Trophoblast cell (in vitro differentiated cells and primary cell): ENCODE results near the gene CACNB2.

ENCODE experiments used
- DNase-seq, 2 donors: peaks; one replicate each; pipeline ENCODE4 v3.0.0-alpha.2; 2016
- H2AFZ ChIP-seq: 2 replicates; pipeline ENCODE4 v1.6.1; 2013; ENCODE audit warnings: low read length, moderate library complexity, mild to moderate bottlenecking; ENCODE audit not compliant: insufficient read depth, poor library complexity
- H2AK5ac ChIP-seq: 2 replicates; pipeline ENCODE4 v1.6.1; 2013; ENCODE audit warnings: mild to moderate bottlenecking, low read length
- H2BK120ac ChIP-seq: 2 replicates; pipeline ENCODE4 v1.6.1; 2013; ENCODE audit warnings: low read length, mild to moderate bottlenecking, moderate library complexity; ENCODE audit not compliant: insufficient read depth, poor library complexity
- H2BK12ac ChIP-seq: 2 replicates; pipeline ENCODE4 v1.6.1; 2013; ENCODE audit warnings: mild to moderate bottlenecking, low read length, moderate library complexity
- H2BK5ac ChIP-seq: 2 replicates; pipeline ENCODE4 v1.6.1; 2013; ENCODE audit warnings: low read length, low read depth, moderate library complexity, mild to moderate bottlenecking; ENCODE audit not compliant: poor library complexity
- H3K14ac ChIP-seq: 2 replicates; pipeline ENCODE4 v1.6.1; 2013; ENCODE audit warnings: mild to moderate bottlenecking, low read length
- H3K18ac ChIP-seq: 2 replicates; pipeline ENCODE4 v1.6.1; 2013; ENCODE audit warnings: mild to moderate bottlenecking, low read length
- H3K23ac ChIP-seq: 2 replicates; pipeline ENCODE4 v1.6.1; 2013; ENCODE audit warnings: low read length
- H3K27ac ChIP-seq: 2 replicates; pipeline ENCODE4 v1.5.1; 2013; ENCODE audit warnings: low read depth, mild to moderate bottlenecking, inconsistent platforms, low read length, moderate library complexity
- H3K27me3 ChIP-seq: 2 replicates; pipeline ENCODE4 v1.6.1; 2013; ENCODE audit warnings: inconsistent platforms, mild to moderate bottlenecking, low read length, moderate library complexity; ENCODE audit not compliant: insufficient read depth
- H3K36me3 ChIP-seq, 2 experiments: 1 replicate in 1 of 2; 2 replicates in 1 of 2; pipeline ENCODE4 v1.6.1; 2013; ENCODE audit warnings: low read length in 2 of 2, mild to moderate bottlenecking in 2 of 2, moderate library complexity in 1 of 2; ENCODE audit not compliant: insufficient read depth in 2 of 2, control insufficient read depth in 1 of 2
- H3K4ac ChIP-seq: 2 replicates; pipeline ENCODE4 v1.6.1; 2013; ENCODE audit warnings: low read depth, mild to moderate bottlenecking, low read length, moderate library complexity
- H3K4me1 ChIP-seq, 2 experiments: 1 replicate in 1 of 2; 2 replicates in 1 of 2; pipeline ENCODE4 v1.6.1; 2013; ENCODE audit warnings: low read length in 2 of 2, mild to moderate bottlenecking in 2 of 2, moderate library complexity in 1 of 2; ENCODE audit not compliant: insufficient read depth in 2 of 2, control insufficient read depth in 1 of 2
- H3K4me2 ChIP-seq: 2 replicates; pipeline ENCODE4 v1.6.1; 2013; ENCODE audit warnings: inconsistent platforms, mild to moderate bottlenecking, low read length, moderate library complexity
- H3K4me3 ChIP-seq: 2 replicates; pipeline ENCODE4 v1.5.1; 2013; ENCODE audit warnings: mild to moderate bottlenecking, low read depth, low read length, inconsistent platforms
- H3K79me1 ChIP-seq: one replicate; pipeline ENCODE4 v1.6.1; 2013; ENCODE audit warnings: low read length
- H3K79me2 ChIP-seq: 2 replicates; pipeline ENCODE4 v1.6.1; 2013; ENCODE audit warnings: low read length, mild to moderate bottlenecking; ENCODE audit not compliant: control insufficient read depth, insufficient read depth, poor library complexity
- H3K9ac ChIP-seq: 2 replicates; pipeline ENCODE4 v1.6.1; 2013; ENCODE audit warnings: mild to moderate bottlenecking, low read length
- H3K9me3 ChIP-seq: 2 replicates; pipeline ENCODE4 v1.6.1; 2013; ENCODE audit warnings: low read depth, mild to moderate bottlenecking, control low read depth, inconsistent platforms, low read length; ENCODE audit not compliant: insufficient read depth
- H4K12ac ChIP-seq: 2 replicates; pipeline ENCODE4 v1.6.1; 2013; ENCODE audit warnings: low read depth, mild to moderate bottlenecking, low read length, moderate library complexity
- H4K8ac ChIP-seq: 2 replicates; pipeline ENCODE4 v1.6.1; 2013; ENCODE audit warnings: low read depth, mild to moderate bottlenecking, low read length, moderate library complexity
- H4K91ac ChIP-seq: one replicate; pipeline ENCODE4 v1.6.1; 2013; ENCODE audit warnings: low read depth, mild to moderate bottlenecking, low read length, moderate library complexity
- WGBS: extraction: QIAGEN DNeasy Blood & Tissue Kit; methylation state at CpG from one replicate; pipeline ENCODE4 v1.1.7; 2013; ENCODE audit warnings: missing lambda C conversion rate; ENCODE audit not compliant: insufficient read length, insufficient coverage; ENCODE audit errors: extremely low coverage; 5-methylcytosine and 5-hydroxymethylcytosine counted together

CACNB2 gene

GRCh38 chr10:18381679-18382078 is 241.5 kb downstream of the CACNB2 start:
- Histone ChIP-seq H3K4me1 (no peaks in the 10 kb centered on the region), H3K14ac (no peak overlapping the region), H2AK5ac (no peak overlapping the region), H3K23ac (no peak overlapping the region), H3K4me3 (no peak overlapping the region), H4K8ac (no peak overlapping the region), H3K18ac (no peak overlapping the region), H3K36me3 (no peaks in the 10 kb centered on the region), H3K27me3 (no peaks in the 10 kb centered on the region), H3K4ac (no peak overlapping the region), H2BK120ac (no peak overlapping the region), H3K9me3 (no peaks in the 10 kb centered on the region), H4K12ac (no peak overlapping the region), H2BK12ac (no peak overlapping the region), H2BK5ac (no peak overlapping the region), H3K79me1 (no peaks in the 10 kb centered on the region), H3K4me2 (no peak overlapping the region), H3K27ac (no peak overlapping the region), H4K91ac (no peak overlapping the region), H2AFZ (no peak overlapping the region), H3K79me2 (no peaks in the 10 kb centered on the region), H3K9ac (no peak overlapping the region)
- no peak for DNase-seq
- 100% methylated on average over 1 of the region's 5 CpGs for WGBS

DNA sequence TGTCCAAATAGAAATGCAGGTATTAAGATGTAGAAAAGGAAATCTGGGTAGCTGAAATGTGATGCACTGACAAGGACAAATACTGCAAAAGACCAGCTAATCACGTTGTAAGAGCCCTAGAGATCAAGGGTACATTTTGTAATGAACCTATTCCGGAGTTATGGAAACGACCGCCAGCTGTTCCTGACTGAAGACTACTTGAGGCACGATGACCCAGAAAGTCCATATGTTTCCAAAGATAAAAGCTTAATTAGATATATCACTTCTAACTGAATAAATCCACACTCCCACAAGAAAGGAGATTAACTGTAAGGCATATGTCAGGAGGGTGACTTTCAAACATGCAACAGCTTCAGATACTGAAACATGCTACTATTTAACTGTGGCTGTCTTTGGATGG is 257.7 kb downstream of the CACNB2 start:
- H3K23ac ChIP-seq, result no peak overlapping the region
- no CpG with 5 or more reads among the region's 5 CpGs for WGBS
- no peak overlapping the region for H2BK12ac ChIP-seq
- no peak overlapping the region for H3K4me2 ChIP-seq
- no peak overlapping the region for H2BK5ac ChIP-seq
- no peaks in the 10 kb centered on the region for H3K79me1 ChIP-seq
- no peak overlapping the region for H2BK120ac ChIP-seq
- H3K4me1 ChIP-seq, result peaks cover 0 to 5% of the 10 kb centered on the region in 2 experiments
- no peak for DNase-seq
- H3K79me2 ChIP-seq, result no peaks in the 10 kb centered on the region
- H4K91ac ChIP-seq, result no peak overlapping the region
- H4K8ac ChIP-seq, result no peak overlapping the region
- no peak overlapping the region for H3K9ac ChIP-seq
- no peak overlapping the region for H2AK5ac ChIP-seq
- H3K4ac ChIP-seq, result no peak overlapping the region
- no peaks in the 10 kb centered on the region for H3K36me3 ChIP-seq
- no peak overlapping the region for H4K12ac ChIP-seq
- no peaks in the 10 kb centered on the region for H3K9me3 ChIP-seq
- no peak overlapping the region for H3K18ac ChIP-seq
- H3K27me3 ChIP-seq, result no peaks in the 10 kb centered on the region
- H2AFZ ChIP-seq, result no peak overlapping the region
- no peak overlapping the region for H3K4me3 ChIP-seq
- H3K27ac ChIP-seq, result no peak overlapping the region
- H3K14ac ChIP-seq, result no peak overlapping the region

- Histone ChIP-seq H2AFZ (no peak overlapping the region), H3K4me1 (peaks cover 0 to 5% of the 10 kb centered on the region in 2 experiments), H3K18ac (no peak overlapping the region), H3K23ac (no peak overlapping the region), H2BK120ac (no peak overlapping the region), H4K12ac (no peak overlapping the region), H3K79me1 (no peaks in the 10 kb centered on the region), H3K4me3 (no peak overlapping the region), H4K91ac (no peak overlapping the region), H2BK12ac (no peak overlapping the region), H3K14ac (no peak overlapping the region), H3K27me3 (no peaks in the 10 kb centered on the region), H3K9me3 (no peaks in the 10 kb centered on the region), H2BK5ac (no peak overlapping the region), H3K4me2 (no peak overlapping the region), H3K27ac (no peak overlapping the region), H3K9ac (no peak overlapping the region), H2AK5ac (no peak overlapping the region), H3K79me2 (no peaks in the 10 kb centered on the region), H3K36me3 (no peaks in the 10 kb centered on the region), H3K4ac (no peak overlapping the region), H4K8ac (no peak overlapping the region)
- WGBS, result no CpG with 5 or more reads among the region's 3 CpGs
- DNase-seq, result no peak
Measured at GRCh38 chr10:18399158-18399557, 258.9 kb downstream of the CACNB2 start.

- Histone ChIP-seq H3K4me2 (peak overlapping the region; percentile 60), H4K12ac (no peak overlapping the region), H2BK12ac (no peak overlapping the region), H3K4ac (no peak overlapping the region), H4K8ac (no peak overlapping the region), H2AK5ac (no peak overlapping the region), H3K27me3 (no peaks in the 10 kb centered on the region), H3K79me2 (no peaks in the 10 kb centered on the region), H3K18ac (no peak overlapping the region), H3K4me1 (peaks cover 0 to 5% of the 10 kb centered on the region in 2 experiments), H3K9me3 (no peaks in the 10 kb centered on the region), H3K36me3 (no peaks in the 10 kb centered on the region), H3K23ac (no peak overlapping the region), H3K4me3 (no peak overlapping the region), H4K91ac (no peak overlapping the region), H2BK120ac (no peak overlapping the region), H3K79me1 (no peaks in the 10 kb centered on the region), H3K14ac (no peak overlapping the region), H3K9ac (no peak overlapping the region), H3K27ac (no peak overlapping the region), H2BK5ac (no peak overlapping the region), H2AFZ (peak overlapping the region; percentile 41)
- WGBS, result no CpG with 5 or more reads among the region's 17 CpGs
- DNase-seq, result peak in 1 of 2 donors; percentile 6
Measured at GRCh38 chr10:18400201-18400905, 260.1 kb downstream of the CACNB2 start.
